Measurements from ENCODE around the gene MRPL24. TPM values are rescaled to one million over a fixed set of nuclear protein-coding genes. Genes with fewer than 3 reads are reported as not detected.

MRPL24 gene
- total and polyA plus RNA-seq, 2 of the 13 experiments (the other 11 are each of a cell fraction or from before 2014, with no cell fraction given), result 38.1 to 42.9 TPM

DNA sequence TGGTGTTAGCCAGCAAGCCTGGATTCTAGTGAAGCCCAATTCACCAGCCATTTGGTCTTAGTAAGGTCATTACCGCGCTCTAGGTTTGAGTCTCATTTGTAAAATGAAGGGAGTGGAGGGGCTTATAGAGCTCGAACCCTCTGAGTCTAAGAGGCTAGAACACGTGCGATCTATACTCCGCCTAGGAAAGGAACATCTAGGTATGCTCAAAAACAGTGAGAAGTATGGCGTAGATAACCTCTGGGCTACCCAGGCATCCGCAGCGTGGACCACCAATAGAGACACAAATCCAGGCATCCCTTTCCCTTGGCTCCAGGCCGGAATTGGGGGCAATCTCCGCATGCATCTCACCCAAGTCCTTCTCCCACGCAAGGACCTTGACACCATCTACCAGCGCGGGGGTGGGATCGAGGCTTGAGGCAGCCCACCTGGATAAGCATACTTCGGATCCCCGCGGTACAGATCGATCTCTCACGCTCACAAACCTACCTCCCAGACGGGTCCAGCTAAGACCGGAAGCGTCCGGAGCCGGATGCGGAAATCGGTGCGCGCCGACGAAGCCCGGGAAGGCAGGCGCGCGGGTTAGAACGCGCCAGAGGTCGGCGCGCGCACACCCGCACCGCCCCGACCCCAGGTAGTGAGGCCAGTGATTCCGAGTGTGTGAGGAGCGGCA is 12.8 kb downstream of the MRPL24 start, which contains the start of gene METTL25B (continued):
- TF ChIP-seq TARDBP (CRISPR knock-in tag; IDR thresholded peaks at IDR 0.05) (peak; percentile 63; the same call in 1 of the 2 replicates), GATA4 (IDR thresholded peaks at IDR 0.05; ENCODE audit: borderline replicate concordance, low read depth) (no peak), HOXA5 (CRISPR knock-in tag; IDR thresholded peaks at IDR 0.05) (no peak), PTBP1 (IDR thresholded peaks at IDR 0.05; ENCODE audit: low read depth, low read length, poor library complexity, severe bottlenecking) (no peak), ZMYM3 (CRISPR knock-in tag; IDR thresholded peaks at IDR 0.05) (no peak), CEBPG (CRISPR knock-in tag; IDR thresholded peaks at IDR 0.05) (no peak), HNF4A (CRISPR knock-in tag; IDR thresholded peaks at IDR 0.05) (no peak), ZNF850 (CRISPR knock-in tag; conservative IDR thresholded peaks at IDR 0.05) (no peak), TBX3 (IDR thresholded peaks at IDR 0.05; ENCODE audit: borderline replicate concordance) (no peak), KDM5B (CRISPR knock-in tag; IDR thresholded peaks at IDR 0.05; ENCODE audit: borderline replicate concordance) (peak; percentile 3; the same call in 1 of the 2 replicates), ZNF883 (CRISPR knock-in tag; IDR thresholded peaks at IDR 0.05; ENCODE audit: not compliant biosample characterization) (peak; percentile 43)
- TF ChIP-seq, protein P1, sequence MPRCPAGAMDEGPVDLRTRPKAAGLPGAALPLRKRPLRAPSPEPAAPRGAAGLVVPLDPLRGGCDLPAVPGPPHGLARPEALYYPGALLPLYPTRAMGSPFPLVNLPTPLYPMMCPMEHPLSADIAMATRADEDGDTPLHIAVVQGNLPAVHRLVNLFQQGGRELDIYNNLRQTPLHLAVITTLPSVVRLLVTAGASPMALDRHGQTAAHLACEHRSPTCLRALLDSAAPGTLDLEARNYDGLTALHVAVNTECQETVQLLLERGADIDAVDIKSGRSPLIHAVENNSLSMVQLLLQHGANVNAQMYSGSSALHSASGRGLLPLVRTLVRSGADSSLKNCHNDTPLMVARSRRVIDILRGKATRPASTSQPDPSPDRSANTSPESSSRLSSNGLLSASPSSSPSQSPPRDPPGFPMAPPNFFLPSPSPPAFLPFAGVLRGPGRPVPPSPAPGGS (CRISPR knock-in tag; IDR thresholded peaks at IDR 0.05), result peak; percentile 63
- TF ChIP-seq, protein P2, sequence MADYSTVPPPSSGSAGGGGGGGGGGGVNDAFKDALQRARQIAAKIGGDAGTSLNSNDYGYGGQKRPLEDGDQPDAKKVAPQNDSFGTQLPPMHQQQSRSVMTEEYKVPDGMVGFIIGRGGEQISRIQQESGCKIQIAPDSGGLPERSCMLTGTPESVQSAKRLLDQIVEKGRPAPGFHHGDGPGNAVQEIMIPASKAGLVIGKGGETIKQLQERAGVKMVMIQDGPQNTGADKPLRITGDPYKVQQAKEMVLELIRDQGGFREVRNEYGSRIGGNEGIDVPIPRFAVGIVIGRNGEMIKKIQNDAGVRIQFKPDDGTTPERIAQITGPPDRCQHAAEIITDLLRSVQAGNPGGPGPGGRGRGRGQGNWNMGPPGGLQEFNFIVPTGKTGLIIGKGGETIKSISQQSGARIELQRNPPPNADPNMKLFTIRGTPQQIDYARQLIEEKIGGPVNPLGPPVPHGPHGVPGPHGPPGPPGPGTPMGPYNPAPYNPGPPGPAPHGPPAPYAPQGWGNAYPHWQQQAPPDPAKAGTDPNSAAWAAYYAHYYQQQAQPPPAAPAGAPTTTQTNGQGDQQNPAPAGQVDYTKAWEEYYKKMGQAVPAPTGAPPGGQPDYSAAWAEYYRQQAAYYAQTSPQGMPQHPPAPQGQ (CRISPR knock-in tag; IDR thresholded peaks at IDR 0.05; ENCODE audit: borderline replicate concordance), result no peak
- TF ChIP-seq, protein P3, sequence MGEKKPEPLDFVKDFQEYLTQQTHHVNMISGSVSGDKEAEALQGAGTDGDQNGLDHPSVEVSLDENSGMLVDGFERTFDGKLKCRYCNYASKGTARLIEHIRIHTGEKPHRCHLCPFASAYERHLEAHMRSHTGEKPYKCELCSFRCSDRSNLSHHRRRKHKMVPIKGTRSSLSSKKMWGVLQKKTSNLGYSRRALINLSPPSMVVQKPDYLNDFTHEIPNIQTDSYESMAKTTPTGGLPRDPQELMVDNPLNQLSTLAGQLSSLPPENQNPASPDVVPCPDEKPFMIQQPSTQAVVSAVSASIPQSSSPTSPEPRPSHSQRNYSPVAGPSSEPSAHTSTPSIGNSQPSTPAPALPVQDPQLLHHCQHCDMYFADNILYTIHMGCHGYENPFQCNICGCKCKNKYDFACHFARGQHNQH (CRISPR knock-in tag; IDR thresholded peaks at IDR 0.05), result peak; percentile 13; the same call in 1 of the 2 replicates
- TF ChIP-seq, protein P4, sequence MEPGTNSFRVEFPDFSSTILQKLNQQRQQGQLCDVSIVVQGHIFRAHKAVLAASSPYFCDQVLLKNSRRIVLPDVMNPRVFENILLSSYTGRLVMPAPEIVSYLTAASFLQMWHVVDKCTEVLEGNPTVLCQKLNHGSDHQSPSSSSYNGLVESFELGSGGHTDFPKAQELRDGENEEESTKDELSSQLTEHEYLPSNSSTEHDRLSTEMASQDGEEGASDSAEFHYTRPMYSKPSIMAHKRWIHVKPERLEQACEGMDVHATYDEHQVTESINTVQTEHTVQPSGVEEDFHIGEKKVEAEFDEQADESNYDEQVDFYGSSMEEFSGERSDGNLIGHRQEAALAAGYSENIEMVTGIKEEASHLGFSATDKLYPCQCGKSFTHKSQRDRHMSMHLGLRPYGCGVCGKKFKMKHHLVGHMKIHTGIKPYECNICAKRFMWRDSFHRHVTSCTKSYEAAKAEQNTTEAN (CRISPR knock-in tag; conservative IDR thresholded peaks at IDR 0.05), result no peak
- TF ChIP-seq, protein P5, sequence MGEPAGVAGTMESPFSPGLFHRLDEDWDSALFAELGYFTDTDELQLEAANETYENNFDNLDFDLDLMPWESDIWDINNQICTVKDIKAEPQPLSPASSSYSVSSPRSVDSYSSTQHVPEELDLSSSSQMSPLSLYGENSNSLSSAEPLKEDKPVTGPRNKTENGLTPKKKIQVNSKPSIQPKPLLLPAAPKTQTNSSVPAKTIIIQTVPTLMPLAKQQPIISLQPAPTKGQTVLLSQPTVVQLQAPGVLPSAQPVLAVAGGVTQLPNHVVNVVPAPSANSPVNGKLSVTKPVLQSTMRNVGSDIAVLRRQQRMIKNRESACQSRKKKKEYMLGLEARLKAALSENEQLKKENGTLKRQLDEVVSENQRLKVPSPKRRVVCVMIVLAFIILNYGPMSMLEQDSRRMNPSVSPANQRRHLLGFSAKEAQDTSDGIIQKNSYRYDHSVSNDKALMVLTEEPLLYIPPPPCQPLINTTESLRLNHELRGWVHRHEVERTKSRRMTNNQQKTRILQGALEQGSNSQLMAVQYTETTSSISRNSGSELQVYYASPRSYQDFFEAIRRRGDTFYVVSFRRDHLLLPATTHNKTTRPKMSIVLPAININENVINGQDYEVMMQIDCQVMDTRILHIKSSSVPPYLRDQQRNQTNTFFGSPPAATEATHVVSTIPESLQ (CRISPR knock-in tag; conservative IDR thresholded peaks at IDR 0.05), result 0 out of 2 replicates have a peak, but pooled peaks have one; percentile 35

Measured in HepG2 (cell line).